HEK293 (cell line): ENCODE data around the gene MRTFB.

Source experiments
- ZNF133 ChIP-seq: fragments of 450-650 bp; formaldehyde crosslinking; IDR thresholded peaks from 2 replicates; pipeline ENCODE4 v1.5.1; 2016; ENCODE audit warnings: missing biosample characterization, missing genetic modification characterization
- ZNF274 ChIP-seq, 2 experiments: fragments of 200-500 bp in 1 of 2; fragments of 450-650 bp in 1 of 2; sonication (Bioruptor generic) in 1 of 2; formaldehyde crosslinking in 1 of 2; IDR thresholded peaks; 2 replicates each; pipeline versions ENCODE4 v1.5.1 to v1.6.1; 2014 to 2016; ENCODE audit warnings: borderline replicate concordance in 1 of 2, inconsistent platforms in 1 of 2, low read length in 1 of 2, missing biosample characterization in 1 of 2, missing genetic modification characterization in 1 of 2
- ZNF530 ChIP-seq: fragments of 450-650 bp; formaldehyde crosslinking; IDR thresholded peaks from 2 replicates; pipeline ENCODE4 v1.5.1; 2016; ENCODE audit warnings: low read depth, missing biosample characterization, missing genetic modification characterization
- ZNF561 ChIP-seq: fragments of 450-650 bp; IDR thresholded peaks from 2 replicates; pipeline ENCODE4 v1.5.1; 2018; ENCODE audit warnings: missing biosample characterization, missing genetic modification characterization, borderline replicate concordance
- ZNF658 ChIP-seq: fragments of 450-650 bp; formaldehyde crosslinking; IDR thresholded peaks from 2 replicates; pipeline ENCODE4; 2016; ENCODE audit warnings: missing biosample characterization, missing genetic modification characterization
- ZNF660 ChIP-seq: fragments of 450-650 bp; IDR thresholded peaks from 2 replicates; pipeline ENCODE4 v1.5.1; 2018; ENCODE audit warnings: missing biosample characterization, mild to moderate bottlenecking, missing genetic modification characterization
- TF ChIP-seq, protein P1 (sequence below): fragments of 450-650 bp; formaldehyde crosslinking; IDR thresholded peaks from 2 replicates; pipeline ENCODE4 v1.5.1; 2016; ENCODE audit warnings: missing biosample characterization, missing genetic modification characterization, borderline replicate concordance
- TF ChIP-seq, protein P2 (sequence below): fragments of 450-650 bp; formaldehyde crosslinking; IDR thresholded peaks from 2 replicates; pipeline ENCODE4 v1.5.1; 2016; ENCODE audit warnings: missing biosample characterization, missing genetic modification characterization
- TF ChIP-seq, protein P3 (sequence below): fragments of 450-650 bp; IDR thresholded peaks from 2 replicates; pipeline ENCODE4 v1.5.1; 2018; ENCODE audit warnings: missing biosample characterization, mild to moderate bottlenecking, missing genetic modification characterization

DNA sequence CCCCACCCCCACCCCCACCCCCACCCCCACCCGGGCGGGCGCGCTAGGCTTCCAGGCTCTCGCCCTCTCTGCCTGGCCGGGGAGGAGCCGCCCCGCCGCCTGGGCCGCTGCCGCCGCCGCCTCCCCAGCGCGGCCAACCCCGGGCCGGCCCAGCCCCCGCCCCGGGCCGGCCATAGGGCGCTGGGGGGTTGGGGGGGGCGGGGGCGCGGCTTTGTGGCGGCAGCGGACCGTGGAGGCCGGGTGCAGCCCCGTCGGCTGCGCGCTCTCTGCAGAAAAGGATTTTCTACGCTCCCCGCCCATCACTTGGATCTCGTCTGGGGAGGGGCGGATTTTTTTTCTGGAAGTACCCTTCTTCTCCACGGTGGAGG is 230.9 kb downstream of the MRTFB start:
- TF ChIP-seq, protein P1, sequence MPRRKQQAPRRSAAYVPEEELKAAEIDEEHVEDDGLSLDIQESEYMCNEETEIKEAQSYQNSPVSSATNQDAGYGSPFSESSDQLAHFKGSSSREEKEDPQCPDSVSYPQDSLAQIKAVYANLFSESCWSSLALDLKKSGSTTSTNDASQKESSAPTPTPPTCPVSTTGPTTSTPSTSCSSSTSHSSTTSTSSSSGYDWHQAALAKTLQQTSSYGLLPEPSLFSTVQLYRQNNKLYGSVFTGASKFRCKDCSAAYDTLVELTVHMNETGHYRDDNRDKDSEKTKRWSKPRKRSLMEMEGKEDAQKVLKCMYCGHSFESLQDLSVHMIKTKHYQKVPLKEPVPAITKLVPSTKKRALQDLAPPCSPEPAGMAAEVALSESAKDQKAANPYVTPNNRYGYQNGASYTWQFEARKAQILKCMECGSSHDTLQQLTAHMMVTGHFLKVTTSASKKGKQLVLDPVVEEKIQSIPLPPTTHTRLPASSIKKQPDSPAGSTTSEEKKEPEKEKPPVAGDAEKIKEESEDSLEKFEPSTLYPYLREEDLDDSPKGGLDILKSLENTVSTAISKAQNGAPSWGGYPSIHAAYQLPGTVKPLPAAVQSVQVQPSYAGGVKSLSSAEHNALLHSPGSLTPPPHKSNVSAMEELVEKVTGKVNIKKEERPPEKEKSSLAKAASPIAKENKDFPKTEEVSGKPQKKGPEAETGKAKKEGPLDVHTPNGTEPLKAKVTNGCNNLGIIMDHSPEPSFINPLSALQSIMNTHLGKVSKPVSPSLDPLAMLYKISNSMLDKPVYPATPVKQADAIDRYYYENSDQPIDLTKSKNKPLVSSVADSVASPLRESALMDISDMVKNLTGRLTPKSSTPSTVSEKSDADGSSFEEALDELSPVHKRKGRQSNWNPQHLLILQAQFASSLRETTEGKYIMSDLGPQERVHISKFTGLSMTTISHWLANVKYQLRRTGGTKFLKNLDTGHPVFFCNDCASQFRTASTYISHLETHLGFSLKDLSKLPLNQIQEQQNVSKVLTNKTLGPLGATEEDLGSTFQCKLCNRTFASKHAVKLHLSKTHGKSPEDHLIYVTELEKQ (tag by site-specific recombination): no peak
- TF ChIP-seq ZNF658 (no peak), ZNF660 (tag by site-specific recombination) (no peak), ZNF133 (tag by site-specific recombination) (no peak), ZNF561 (tag by site-specific recombination) (no peak), ZNF274 (IDR thresholded peaks at IDR 0.05; ENCODE audit: low read length) (no peak), ZNF274 (tag by site-specific recombination; IDR thresholded peaks at IDR 0.05; ENCODE audit: borderline replicate concordance) (no peak), ZNF530 (no peak)
- TF ChIP-seq, protein P2, sequence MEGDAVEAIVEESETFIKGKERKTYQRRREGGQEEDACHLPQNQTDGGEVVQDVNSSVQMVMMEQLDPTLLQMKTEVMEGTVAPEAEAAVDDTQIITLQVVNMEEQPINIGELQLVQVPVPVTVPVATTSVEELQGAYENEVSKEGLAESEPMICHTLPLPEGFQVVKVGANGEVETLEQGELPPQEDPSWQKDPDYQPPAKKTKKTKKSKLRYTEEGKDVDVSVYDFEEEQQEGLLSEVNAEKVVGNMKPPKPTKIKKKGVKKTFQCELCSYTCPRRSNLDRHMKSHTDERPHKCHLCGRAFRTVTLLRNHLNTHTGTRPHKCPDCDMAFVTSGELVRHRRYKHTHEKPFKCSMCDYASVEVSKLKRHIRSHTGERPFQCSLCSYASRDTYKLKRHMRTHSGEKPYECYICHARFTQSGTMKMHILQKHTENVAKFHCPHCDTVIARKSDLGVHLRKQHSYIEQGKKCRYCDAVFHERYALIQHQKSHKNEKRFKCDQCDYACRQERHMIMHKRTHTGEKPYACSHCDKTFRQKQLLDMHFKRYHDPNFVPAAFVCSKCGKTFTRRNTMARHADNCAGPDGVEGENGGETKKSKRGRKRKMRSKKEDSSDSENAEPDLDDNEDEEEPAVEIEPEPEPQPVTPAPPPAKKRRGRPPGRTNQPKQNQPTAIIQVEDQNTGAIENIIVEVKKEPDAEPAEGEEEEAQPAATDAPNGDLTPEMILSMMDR (tag by site-specific recombination): no peak
- TF ChIP-seq, protein P3, sequence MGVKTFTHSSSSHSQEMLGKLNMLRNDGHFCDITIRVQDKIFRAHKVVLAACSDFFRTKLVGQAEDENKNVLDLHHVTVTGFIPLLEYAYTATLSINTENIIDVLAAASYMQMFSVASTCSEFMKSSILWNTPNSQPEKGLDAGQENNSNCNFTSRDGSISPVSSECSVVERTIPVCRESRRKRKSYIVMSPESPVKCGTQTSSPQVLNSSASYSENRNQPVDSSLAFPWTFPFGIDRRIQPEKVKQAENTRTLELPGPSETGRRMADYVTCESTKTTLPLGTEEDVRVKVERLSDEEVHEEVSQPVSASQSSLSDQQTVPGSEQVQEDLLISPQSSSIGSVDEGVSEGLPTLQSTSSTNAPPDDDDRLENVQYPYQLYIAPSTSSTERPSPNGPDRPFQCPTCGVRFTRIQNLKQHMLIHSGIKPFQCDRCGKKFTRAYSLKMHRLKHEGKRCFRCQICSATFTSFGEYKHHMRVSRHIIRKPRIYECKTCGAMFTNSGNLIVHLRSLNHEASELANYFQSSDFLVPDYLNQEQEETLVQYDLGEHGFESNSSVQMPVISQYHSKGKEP (tag by site-specific recombination): no peak
